Measurements from ENCODE around the gene NBPF1. TPM values are rescaled to one million over a fixed set of nuclear protein-coding genes. Genes with fewer than 3 reads are reported as not detected.
"Not testable (repeated sequence)": the region's sequence is repeated elsewhere in the genome, so short reads cannot be mapped to it uniquely, and the experiment has no call there.

The NBPF1 gene
- total RNA-seq, 6 experiments from 2014 or later = 22.7 to 30.7 (median 24.1) TPM

DNA sequence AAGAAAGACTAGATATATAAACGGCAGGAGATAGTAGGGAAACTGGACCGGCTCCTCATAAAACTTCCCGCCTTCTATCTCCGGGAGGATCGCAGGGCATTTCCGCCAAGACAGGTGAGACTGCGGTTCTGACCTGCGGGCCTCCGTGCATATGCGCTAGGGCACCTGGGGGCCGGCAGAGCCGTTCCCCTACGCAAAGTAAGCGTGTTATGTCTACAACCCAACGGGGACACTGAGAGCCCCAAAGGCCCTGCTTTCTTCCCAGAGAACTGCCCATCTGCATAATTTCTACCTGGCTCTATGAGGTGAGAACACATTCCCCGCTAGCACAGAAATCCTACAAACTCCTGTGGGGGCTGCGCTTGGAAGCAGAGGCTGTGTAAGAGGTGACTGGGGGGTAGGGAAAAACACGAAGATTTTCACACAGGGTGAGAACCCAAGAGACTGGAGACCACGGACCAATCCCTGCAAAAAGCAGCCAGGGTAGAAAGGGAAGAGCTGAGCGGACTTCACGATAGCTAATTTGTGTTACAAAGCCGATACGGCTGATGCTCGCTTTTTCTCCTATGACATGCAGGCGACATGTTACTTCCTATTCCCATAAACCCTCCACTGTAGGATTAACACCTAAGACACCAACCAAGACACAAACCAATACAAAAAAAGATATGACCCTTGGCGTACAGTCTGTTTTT, 99.8 kb downstream of the NBPF1 start:
- H3K4me1 ChIP-seq; intact Hi-C loops (cut with DNase I); H3K27me3 ChIP-seq; H3K9me3 ChIP-seq; H3K36me3 ChIP-seq; DNase-seq: not testable (repeated sequence)
- Histone ChIP-seq H3K27ac (peak overlapping the region in 2 of 3 donors; percentile 15 to 53), H3K4me3 (peak overlapping the region in 1 of 3 donors; percentile 9)
- ATAC-seq = peak; percentile 98 to 100 (median 99)
- peak; percentile 57 for TF ChIP-seq POLR2A (IDR thresholded peaks at IDR 0.05)
- WGBS (ENCODE audit: insufficient coverage, low coverage, low lambda C conversion rate, missing lambda C conversion rate) = 7% methylated on average over 26 of the region's 26 CpGs

DNA sequence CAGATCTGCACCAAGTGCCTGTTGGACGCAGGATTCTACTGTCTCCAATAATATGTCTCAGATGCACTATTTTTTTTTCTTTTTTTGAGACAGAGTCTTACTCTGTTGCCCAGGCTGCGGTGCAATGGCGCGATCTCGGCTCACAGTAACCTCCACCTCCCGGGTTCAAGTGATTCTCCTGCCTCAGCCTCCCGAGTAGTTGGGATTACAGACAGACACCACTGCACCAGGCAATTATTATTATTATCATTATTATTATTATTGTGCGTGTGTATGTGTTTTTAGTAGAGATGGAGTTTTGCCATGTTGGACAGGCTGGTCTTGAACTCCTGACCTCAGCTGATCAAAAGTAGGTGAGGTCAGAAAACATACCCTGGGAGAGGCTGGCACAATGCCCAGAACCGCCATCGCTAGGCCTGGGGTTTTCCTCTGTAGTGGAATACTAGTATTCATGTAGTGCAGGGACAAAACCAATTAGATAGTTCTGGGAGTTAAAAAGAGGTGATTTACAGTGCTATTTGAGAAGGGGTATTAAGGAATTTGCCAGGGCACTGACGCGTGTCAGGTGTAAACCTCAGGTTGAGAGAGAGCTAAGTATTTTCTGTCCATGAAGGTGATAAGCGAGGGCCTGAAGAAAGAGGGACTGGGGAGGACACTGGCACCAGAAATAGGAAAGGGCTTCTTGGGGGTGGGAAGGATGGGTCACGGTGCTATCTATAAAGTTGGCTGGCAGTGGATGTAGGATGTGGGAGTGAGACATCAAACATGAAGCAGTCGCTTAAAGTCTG, 100.5 kb downstream of the NBPF1 start:
- H3K4me3 ChIP-seq = peak overlapping the region in 1 of 3 donors; percentile 9
- ATAC-seq; H3K36me3 ChIP-seq; intact Hi-C loops (cut with DNase I); H3K4me1 ChIP-seq; H3K27me3 ChIP-seq; H3K27ac ChIP-seq; DNase-seq; H3K9me3 ChIP-seq: not testable (repeated sequence)
- 59% methylated on average over 13 of the region's 15 CpGs for WGBS (ENCODE audit: insufficient coverage, low coverage, low lambda C conversion rate, missing lambda C conversion rate)

Small RNA genes within 50 kb of the gene (small RNA-seq; reads per million reads assigned to genes)
- gene RNU1-1 (0 reads per million in 2 experiments), gene RNU1-6P (0 reads per million in 2 experiments)

Other genes with a start within 250 kb of the NBPF1 start
- gene SZRD1, start 246.3 kb downstream of the NBPF1 start, total RNA-seq = 10 to 100 TPM; 41.4 to 57.8 (median 47.5) TPM
- 1 to 10 TPM in 2 of 6 experiments, not detected in 4; 1.6 to 1.8 TPM for gene SPATA21, start 176.1 kb downstream of the NBPF1 start, total RNA-seq
- 10 to 100 TPM; 13.9 to 28.3 (median 24.2) TPM for gene NECAP2, start 172.8 kb downstream of the NBPF1 start, total RNA-seq
- gene RNU1-1, start 99.3 kb downstream of the NBPF1 start, total RNA-seq = 1,000 to 10,000 TPM in 3 of 6 experiments, 100 to 1,000 TPM in 1, under 1 TPM in 2; under 0.01 to 3,377 (median 977) TPM
- 1,000 to 10,000 TPM in 3 of 6 experiments, 100 to 1,000 TPM in 1, under 1 TPM in 2; under 0.01 to 3,377 (median 977) TPM for gene RNU1-3, start 53.4 kb upstream of the NBPF1 start, total RNA-seq
- gene RNU1-4, start 127.0 kb upstream of the NBPF1 start, total RNA-seq = 1,000 to 10,000 TPM in 3 of 6 experiments, 100 to 1,000 TPM in 1, under 1 TPM in 2; under 0.01 to 3,377 (median 977) TPM